GM19395 (cell line): ENCODE data around the gene CTDSP2.
A peak's percentile ranks its signal among the peaks of the same experiment; 100 is the strongest.
"Not testable (repeated sequence)": the region's sequence is repeated elsewhere in the genome, so short reads cannot be mapped to it uniquely, and the experiment has no call there.

Experiments used
- ATAC-seq: cut with Tn5 transposase; IDR thresholded peaks from one replicate; pipeline ENCODE4 v1.9.1; 2021; ENCODE audit warnings: mild to moderate bottlenecking, moderate library complexity; ENCODE audit not compliant: unreplicated experiment

CTDSP2 gene

DNA sequence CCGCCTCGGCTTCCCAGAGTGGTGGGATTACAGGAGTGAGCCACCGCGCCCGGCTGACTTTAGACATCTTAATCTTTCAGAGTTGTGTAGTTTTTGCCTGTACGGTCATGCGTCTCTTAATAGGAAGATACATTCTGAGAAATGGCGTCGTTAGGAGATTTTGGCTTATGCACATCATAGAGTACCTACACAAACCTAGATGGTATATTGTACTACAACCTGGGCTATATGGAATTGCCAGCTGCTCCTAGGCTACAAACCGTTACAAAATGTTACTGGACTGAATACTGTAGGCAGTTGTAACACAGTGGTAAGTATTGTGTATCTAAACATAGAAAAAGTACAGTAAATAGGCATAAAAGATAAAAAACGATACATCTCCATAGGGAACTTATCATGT lies 62.7 kb downstream of the CTDSP2 start:
- ATAC-seq: no peak

GRCh38 chr12:57783466-57783801 lies 63.1 kb downstream of the CTDSP2 start:
- ATAC-seq: no peak

DNA sequence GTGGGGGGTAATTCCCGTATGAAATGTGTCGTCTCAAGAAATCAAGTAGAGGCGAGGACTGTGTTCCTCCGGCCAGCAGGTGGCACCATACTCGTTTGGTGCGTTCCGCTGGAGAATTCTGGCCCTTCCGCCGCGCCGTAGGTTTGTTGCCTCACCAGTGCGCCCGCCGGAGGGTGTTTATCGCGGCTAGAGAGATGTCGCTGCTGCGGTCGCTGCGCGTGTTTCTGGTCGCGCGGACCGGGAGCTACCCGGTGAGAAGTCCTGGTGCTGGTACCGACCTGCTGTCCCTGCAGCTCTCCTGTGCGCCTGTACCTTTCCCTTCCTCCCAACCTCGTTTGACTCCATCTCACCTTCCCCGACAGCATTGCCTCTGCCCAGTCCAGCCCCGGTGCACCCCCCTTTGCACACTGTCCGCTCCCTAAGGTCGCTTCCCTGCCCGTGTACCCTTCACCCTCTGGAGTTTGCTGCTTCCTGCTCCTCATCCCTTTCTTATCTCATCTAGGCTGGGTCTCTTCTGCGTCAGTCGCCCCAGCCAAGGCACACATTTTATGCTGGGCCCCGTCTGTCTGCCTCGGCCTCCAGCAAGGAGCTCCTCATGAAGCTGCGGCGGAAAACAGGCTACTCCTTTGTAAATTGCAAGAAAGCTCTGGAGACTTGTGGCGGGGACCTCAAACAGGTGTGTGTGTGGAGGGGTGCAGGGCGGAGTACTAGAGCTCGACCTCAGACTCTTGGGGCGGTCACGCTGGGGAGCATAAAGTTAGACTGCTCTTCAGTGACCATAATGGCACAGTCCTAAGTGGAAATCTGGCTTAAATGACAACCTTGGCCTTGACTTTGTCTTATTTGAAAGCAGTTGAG lies 63.7 kb downstream of the CTDSP2 start, which contains the start of gene TSFM:
Gene TSFM, plus strand, starts transcription at position 180 of the 858 bp plus-strand sequence. Its CDS starts 15 bp downstream, at position 195.
- ATAC-seq: peak; percentile 93

GRCh38 chr12:57782243-57782607 lies 64.3 kb downstream of the CTDSP2 start:
- peak; percentile 7 for ATAC-seq

- no peak for ATAC-seq
Observed at GRCh38 chr12:57781801-57782200, 64.7 kb downstream of the CTDSP2 start.

DNA sequence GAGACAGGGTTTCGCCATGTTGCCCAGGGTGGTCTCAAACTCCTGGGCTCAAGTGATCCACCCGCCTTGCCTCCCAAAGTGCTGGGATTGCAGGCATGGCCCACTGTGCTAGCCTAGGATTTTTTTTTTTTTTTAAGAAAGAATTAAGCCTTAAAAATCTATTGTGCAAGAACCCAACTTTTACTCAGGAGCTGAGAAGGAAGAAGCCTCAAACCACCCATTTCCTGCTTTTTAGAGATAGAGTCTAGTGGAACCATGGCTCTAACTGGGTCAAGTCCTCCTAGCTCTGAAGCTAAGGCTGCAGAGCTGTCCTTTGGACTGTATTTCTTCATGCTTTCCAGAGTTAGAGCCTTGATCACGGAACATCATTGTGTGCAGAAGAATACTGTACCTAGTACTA lies 65.3 kb downstream of the CTDSP2 start:
- ATAC-seq: no peak

- no peak for ATAC-seq
Observed at GRCh38 chr12:57780284-57780897, 66.1 kb downstream of the CTDSP2 start.

DNA sequence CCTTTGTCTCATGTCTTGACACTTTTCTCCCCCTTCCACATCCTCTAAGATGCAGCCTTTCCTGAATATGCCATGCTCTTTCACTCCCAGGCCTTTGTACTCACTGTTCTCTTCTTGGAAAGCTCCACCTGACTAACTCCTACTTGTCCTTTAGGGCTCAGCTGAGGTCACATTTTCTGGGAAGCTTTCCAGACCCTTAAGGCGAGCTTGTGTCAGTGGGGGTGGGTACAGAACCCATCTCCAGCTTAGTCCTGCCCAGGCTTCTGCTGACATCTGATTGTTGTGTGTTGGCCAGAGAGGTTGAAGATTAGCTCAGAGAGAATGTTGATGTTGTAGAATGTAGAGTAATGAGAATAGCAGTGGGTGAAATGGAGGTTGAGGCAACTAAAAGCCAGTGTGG lies 66.8 kb downstream of the CTDSP2 start:
- no peak for ATAC-seq

GRCh38 chr12:57777911-57778310 lies 68.6 kb downstream of the CTDSP2 start:
- ATAC-seq: no peak

GRCh38 chr12:57777367-57777766 lies 69.2 kb downstream of the CTDSP2 start:
- no peak for ATAC-seq

- ATAC-seq: no peak
Observed at GRCh38 chr12:57776247-57776587, 70.3 kb downstream of the CTDSP2 start.

GRCh38 chr12:57775563-57776246 lies 70.8 kb downstream of the CTDSP2 start:
- ATAC-seq: no peak

GRCh38 chr12:57775044-57775443 lies 71.5 kb downstream of the CTDSP2 start:
- no peak for ATAC-seq

GRCh38 chr12:57774634-57775033 lies 71.9 kb downstream of the CTDSP2 start:
- not testable (repeated sequence) for ATAC-seq

DNA sequence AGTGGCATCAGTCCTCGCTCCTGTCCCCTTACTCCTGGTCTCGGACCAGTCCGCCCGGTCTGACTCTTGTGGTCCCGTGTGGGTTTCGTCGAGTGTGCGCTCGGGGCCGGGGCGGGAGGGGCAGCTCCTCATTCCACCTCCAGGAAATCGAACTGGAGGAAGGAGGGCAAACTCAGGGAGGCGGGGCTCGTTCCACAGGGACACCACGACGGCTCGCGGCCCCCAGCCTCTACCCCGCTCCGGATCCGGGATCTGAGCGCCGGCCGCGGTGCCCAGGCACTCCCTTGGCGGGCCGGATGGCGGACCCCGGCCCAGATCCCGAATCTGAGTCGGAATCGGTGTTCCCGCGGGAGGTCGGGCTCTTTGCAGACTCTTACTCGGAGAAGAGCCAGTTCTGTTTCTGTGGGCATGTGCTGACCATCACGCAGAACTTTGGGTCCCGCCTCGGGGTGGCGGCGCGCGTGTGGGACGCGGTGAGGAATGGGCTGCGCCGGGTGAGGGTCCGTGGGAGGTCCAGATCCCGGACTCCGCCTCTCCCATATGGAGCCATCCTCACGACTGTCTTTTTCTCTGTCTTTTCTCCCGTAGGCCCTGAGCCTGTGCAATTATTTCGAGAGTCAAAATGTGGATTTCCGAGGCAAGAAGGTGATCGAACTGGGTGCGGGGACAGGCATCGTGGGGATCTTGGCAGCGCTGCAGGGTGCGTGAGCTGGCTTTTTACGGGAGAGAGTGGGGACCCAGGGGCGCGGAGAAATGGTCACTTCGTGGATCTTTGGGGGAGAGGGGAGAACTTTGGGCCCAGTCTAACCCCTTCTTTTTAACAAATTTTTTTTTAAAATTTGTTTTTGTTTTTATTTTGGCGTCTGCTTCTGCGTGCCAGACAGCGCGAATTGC lies 73.9 kb downstream of the CTDSP2 start, which contains the start of gene EEF1AKMT3:
Gene EEF1AKMT3, plus strand, starts transcription at position 186 of the 894 bp plus-strand sequence. Its CDS starts 111 bp downstream, at position 297.
- ATAC-seq: peak; percentile 42

DNA sequence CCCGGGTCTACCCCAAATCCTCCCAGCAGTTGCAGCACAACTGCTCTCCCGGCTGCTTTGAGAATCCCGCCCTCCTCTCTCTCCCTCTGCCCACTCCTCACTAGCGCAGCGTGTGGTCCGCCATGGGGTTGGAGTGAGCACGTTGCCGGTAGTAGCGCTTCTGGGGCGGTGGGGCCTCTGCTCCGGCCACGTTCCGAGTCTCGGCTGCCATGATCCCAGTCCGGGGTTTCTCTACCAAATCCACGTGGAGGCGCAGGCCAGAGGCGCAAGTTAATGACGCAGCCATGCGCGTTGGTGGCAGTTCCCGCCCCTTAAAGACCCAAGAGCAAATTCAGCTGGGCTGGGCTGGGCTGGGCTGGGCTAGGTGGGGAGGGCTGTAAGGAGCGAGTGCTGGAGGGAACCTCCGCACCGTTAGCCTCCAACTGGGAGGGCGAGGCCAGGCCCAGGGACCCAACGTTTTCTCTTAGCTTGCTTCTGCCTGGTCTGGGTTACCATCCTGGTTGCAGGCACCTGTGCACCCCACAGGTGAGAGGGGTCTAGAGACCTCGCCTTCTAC lies 74.6 kb downstream of the CTDSP2 start, which contains the start of gene METTL1:
Gene METTL1, minus strand, starts transcription at position 233 of the 556 bp plus-strand sequence. Its CDS starts 22 bp downstream, at position 211.
- peak; percentile 88 for ATAC-seq

GRCh38 chr12:57771236-57771872 lies 75.2 kb downstream of the CTDSP2 start:
- peak; percentile 89 for ATAC-seq

DNA sequence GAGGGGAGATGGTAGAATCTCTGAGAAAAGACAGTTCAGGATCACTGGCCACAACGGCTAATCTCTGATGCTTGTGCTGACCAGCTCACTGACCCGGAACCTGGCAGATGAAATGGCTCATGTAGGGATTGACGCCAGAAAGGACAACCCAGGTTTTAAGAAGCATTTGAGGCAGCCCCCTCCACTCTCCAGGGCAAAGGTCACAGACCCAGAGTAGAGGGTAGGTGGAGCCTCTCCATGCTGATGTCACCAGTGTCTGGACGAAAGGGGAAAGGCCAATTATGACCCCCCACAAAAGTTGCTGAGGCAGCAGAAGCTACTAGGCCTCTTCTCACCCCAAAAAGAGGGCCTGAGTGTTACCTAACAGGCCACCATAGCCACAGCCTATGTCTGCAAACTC lies 75.8 kb downstream of the CTDSP2 start:
- ATAC-seq: no peak
